GM18502 (cell line): ENCODE measurements around the gene C16orf54.
"Not testable (repeated sequence)": the region's sequence is repeated elsewhere in the genome, so short reads cannot be mapped to it uniquely, and the experiment has no call there.

Experiments
- ATAC-seq: cut with Tn5 transposase; IDR thresholded peaks from one replicate; pipeline ENCODE4 v1.9.1; 2021; ENCODE audit warnings: mild to moderate bottlenecking; ENCODE audit not compliant: unreplicated experiment, poor library complexity

Gene C16orf54

GRCh38 chr16:29745853-29746345 is at the start of gene C16orf54:
Gene C16orf54 (minus strand): TSS chr16:29745990. CDS start chr16:29744951, 1,039 bp downstream.
- peak; percentile 78 for ATAC-seq

GRCh38 chr16:29794231-29794710 is 48.5 kb upstream of the C16orf54 start:
- ATAC-seq: no peak

GRCh38 chr16:29793153-29793552 is 47.4 kb upstream of the C16orf54 start:
- not testable (repeated sequence) for ATAC-seq

- no peak for ATAC-seq
Observed at GRCh38 chr16:29791845-29792807, 46.3 kb upstream of the C16orf54 start.

GRCh38 chr16:29790949-29791844 is 45.4 kb upstream of the C16orf54 start:
- peak; percentile 9 for ATAC-seq

GRCh38 chr16:29790183-29790948 is 44.6 kb upstream of the C16orf54 start, which contains the start of gene KIF22:
Gene KIF22 (plus strand): TSS chr16:29790751. CDS start chr16:29790760, 9 bp downstream.
- peak; percentile 93 for ATAC-seq

GRCh38 chr16:29789775-29790182 is 44.0 kb upstream of the C16orf54 start:
- no peak for ATAC-seq

GRCh38 chr16:29787155-29787554 is 41.4 kb upstream of the C16orf54 start:
- not testable (repeated sequence) for ATAC-seq

- ATAC-seq: peak; percentile 48
Observed at GRCh38 chr16:29784901-29785500, 39.2 kb upstream of the C16orf54 start.

- ATAC-seq: no peak
Observed at GRCh38 chr16:29784157-29784556, 38.4 kb upstream of the C16orf54 start.

GRCh38 chr16:29783094-29783953 is 37.5 kb upstream of the C16orf54 start:
- not testable (repeated sequence) for ATAC-seq

GRCh38 chr16:29779474-29779873 is 33.7 kb upstream of the C16orf54 start:
- no peak for ATAC-seq

GRCh38 chr16:29777576-29778350 is 32.0 kb upstream of the C16orf54 start, which contains the start of gene ZG16:
Gene ZG16 (plus strand): TSS chr16:29778256. CDS start chr16:29779267, 1,011 bp downstream.
- ATAC-seq: no peak

- ATAC-seq: no peak
Observed at GRCh38 chr16:29775742-29776408, 30.1 kb upstream of the C16orf54 start.

- ATAC-seq: no peak
Observed at GRCh38 chr16:29774730-29775129, 28.9 kb upstream of the C16orf54 start.

- not testable (repeated sequence) for ATAC-seq
Observed at GRCh38 chr16:29772330-29772729, 26.5 kb upstream of the C16orf54 start.
